Muscle layer of duodenum (tissue), 2 donors: Measurements from ENCODE around the gene CSNK2A2.

Source experiments
- H3K27ac ChIP-seq: one replicate; pipeline ENCODE4 v1.7.0; 2013; ENCODE audit warnings: mild to moderate bottlenecking, low read length
- H3K27me3 ChIP-seq: one replicate; pipeline ENCODE4 v1.7.0; 2013; ENCODE audit warnings: low read depth, mild to moderate bottlenecking, control low read depth, low read length
- H3K36me3 ChIP-seq, 2 donors: one replicate each; pipeline ENCODE4 v1.7.0; 2013; ENCODE audit warnings: low read length in 2 of 2, control low read depth in 1 of 2, mild to moderate bottlenecking in 1 of 2; ENCODE audit not compliant: insufficient read depth in 2 of 2, control insufficient read depth in 1 of 2
- H3K4me1 ChIP-seq, 2 donors: one replicate each; pipeline ENCODE4 v1.7.0; 2013; ENCODE audit warnings: low read length in 2 of 2, mild to moderate bottlenecking in 2 of 2, control low read depth in 1 of 2, moderate library complexity in 1 of 2; ENCODE audit not compliant: insufficient read depth in 2 of 2, control insufficient read depth in 1 of 2
- H3K4me3 ChIP-seq, 2 donors: one replicate each; pipeline ENCODE4 v1.7.0; 2013; ENCODE audit warnings: low read length in 2 of 2, low read depth in 1 of 2, mild to moderate bottlenecking in 1 of 2
- H3K9me3 ChIP-seq, 2 donors: one replicate each; pipeline ENCODE4 v1.7.0; 2013; ENCODE audit warnings: low read length in 2 of 2, control low read depth in 1 of 2, mild to moderate bottlenecking in 1 of 2; ENCODE audit not compliant: control insufficient read depth in 1 of 2
- donor health status: healthy.

CSNK2A2 gene

DNA sequence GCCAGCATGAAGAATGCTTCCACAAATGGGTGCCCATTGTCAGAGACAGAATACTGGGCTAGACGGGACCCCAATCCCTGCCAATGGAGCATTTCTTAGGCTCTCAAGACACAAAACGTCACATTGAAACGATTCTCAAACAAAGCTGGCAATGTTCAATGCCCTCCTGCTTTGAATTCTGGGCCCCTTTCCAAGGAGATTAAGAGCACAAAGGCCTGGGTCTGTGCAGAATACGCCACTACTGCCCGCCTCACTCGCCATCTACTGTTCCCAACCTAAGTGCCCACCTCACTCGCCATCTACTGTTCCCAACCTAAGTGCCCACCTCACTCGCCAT is 78.4 kb downstream of the CSNK2A2 start:
- no peaks in the 10 kb centered on the region for H3K27me3 ChIP-seq
- no peak overlapping the region for H3K27ac ChIP-seq
- no peak overlapping the region for H3K4me3 ChIP-seq
- H3K4me1 ChIP-seq: peaks cover 37 to 69% of the 10 kb centered on the region in 2 donors
- H3K36me3 ChIP-seq: peaks cover 11 to 15% of the 10 kb centered on the region in 2 donors
- no peaks in the 10 kb centered on the region for H3K9me3 ChIP-seq

DNA sequence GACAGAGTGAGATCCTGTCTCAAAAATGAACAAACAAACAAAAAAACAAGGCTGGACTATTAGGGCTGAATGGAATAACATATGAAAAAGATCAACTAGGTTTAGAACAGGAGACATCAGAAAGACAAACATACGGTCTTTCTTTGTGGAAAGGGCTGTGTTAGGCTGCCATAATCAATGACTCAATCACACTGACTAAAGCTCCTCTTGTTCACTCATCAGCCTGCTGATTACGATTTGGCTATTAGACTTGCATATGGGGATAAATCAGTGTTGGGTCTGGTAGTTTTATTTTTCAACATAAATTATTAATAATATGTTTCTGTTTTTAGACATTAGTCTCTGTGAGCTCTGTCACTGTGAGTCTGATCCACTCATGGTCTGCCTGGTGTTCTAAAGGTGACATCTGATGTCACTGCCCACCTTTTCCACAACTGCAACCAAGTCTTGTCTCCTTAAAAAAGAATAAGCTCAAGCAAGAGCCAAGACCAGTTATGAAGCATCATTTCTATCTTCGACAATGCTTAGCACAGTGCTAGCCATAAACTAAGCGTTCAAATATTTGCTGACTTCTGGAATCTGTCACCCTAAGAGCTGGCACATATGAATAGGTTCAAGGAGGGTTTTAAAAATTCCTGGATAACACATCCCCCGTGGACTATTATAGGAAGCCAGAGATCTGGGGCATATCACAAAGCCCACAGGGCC is 79.0 kb downstream of the CSNK2A2 start:
- H3K4me1 ChIP-seq: peaks cover 32 to 65% of the 10 kb centered on the region in 2 donors
- H3K27ac ChIP-seq: peak overlapping the region; percentile 11
- H3K4me3 ChIP-seq: no peak overlapping the region
- no peaks in the 10 kb centered on the region for H3K9me3 ChIP-seq
- H3K36me3 ChIP-seq: peaks cover 16 to 17% of the 10 kb centered on the region in 2 donors
- H3K27me3 ChIP-seq: no peaks in the 10 kb centered on the region

DNA sequence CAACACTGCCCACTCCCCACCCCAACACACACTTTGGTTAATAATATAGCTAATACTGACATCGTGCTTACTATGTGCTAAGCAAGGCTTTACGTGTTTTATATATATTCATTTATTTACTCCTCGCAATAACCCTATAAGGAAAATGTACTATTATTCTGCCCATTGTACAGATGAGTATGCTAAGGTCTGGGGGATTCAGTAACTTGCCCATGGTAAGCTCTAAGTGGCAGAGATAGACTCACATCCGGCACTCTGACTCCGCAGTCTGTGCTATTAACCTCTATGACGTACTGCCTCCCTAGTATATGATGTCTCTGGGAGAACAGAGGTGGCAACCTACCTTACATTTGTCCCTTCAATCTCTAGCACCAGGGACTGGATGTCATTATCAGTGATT is 81.4 kb downstream of the CSNK2A2 start:
- Histone ChIP-seq H3K27me3 (no peaks in the 10 kb centered on the region), H3K4me3 (no peak overlapping the region), H3K36me3 (peaks cover 20 to 31% of the 10 kb centered on the region in 2 donors), H3K9me3 (no peaks in the 10 kb centered on the region), H3K27ac (no peak overlapping the region), H3K4me1 (peaks cover 24 to 55% of the 10 kb centered on the region in 2 donors)

DNA sequence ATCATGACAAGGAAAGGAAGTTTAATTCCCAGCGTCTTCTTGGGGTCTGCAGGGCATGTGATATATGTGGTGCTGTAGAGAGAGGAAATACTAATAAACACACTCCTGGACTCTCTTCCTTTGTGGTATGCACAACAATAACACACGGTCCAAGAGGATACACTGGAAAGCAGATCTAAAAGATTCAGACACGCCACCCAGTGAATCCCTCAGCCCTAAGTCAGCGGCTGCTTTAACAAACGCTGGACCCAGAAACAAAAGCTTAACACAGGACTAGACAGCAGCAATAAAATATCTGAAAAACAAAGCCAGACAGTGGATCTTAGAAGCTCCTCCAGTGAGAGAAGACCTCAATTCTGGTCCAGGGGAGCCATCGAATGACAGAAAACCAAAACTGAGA is 81.8 kb downstream of the CSNK2A2 start:
- no peaks in the 10 kb centered on the region for H3K27me3 ChIP-seq
- no peak overlapping the region for H3K4me3 ChIP-seq
- no peak overlapping the region for H3K27ac ChIP-seq
- H3K36me3 ChIP-seq: peaks cover 20 to 31% of the 10 kb centered on the region in 2 donors
- no peaks in the 10 kb centered on the region for H3K9me3 ChIP-seq
- H3K4me1 ChIP-seq: peaks cover 19 to 51% of the 10 kb centered on the region in 2 donors

DNA sequence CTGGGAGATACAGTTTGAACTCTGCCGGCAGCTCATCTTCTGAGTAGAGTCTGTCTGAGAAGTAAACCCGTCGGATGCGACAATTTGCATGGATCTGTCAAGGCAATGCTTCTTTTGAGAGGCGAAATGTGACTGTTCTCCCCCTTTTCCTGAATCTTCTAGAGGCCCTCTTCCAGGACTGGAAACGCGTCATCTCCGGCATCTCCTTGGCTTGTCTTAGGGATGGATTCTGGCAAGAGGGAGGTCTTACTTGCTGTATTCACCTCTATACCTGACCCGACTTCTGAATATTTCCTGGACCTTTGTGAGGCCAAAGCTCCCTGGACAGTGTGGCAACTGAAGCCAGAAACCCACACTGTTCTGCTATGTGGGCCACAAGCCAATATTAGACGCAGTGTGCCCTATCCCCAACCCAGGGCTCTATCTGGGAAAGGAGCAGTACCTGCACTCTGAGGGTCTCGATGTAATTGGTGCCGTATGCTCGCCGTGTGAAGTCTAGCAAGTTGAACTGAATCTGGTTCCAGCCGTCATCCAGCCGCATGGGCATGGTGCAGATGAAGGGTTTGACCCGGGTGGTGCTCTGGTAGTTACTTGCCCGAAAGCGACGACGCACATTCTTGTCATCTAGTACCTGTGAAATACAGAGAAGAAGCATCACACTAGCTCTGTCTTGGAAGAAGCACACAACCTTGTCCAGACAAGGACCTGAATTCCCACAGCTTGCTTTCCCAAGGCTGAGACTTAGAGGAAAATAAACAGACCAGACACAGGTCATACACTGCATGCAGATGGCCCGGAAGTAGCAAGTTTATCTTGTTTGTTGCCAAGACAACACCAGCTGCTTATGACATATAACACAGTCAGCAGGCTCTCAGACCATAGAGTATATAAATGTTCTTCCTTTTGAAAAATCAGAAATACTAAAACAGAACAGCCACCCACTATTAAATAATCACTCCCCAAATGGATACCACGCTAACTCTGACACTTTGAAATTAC is 82.8 kb downstream of the CSNK2A2 start:
- H3K9me3 ChIP-seq: no peaks in the 10 kb centered on the region
- H3K4me3 ChIP-seq: no peak overlapping the region
- no peaks in the 10 kb centered on the region for H3K27me3 ChIP-seq
- peaks cover 20 to 31% of the 10 kb centered on the region in 2 donors for H3K36me3 ChIP-seq
- H3K27ac ChIP-seq: peak overlapping the region; percentile 48
- peaks cover 10 to 41% of the 10 kb centered on the region in 2 donors for H3K4me1 ChIP-seq

DNA sequence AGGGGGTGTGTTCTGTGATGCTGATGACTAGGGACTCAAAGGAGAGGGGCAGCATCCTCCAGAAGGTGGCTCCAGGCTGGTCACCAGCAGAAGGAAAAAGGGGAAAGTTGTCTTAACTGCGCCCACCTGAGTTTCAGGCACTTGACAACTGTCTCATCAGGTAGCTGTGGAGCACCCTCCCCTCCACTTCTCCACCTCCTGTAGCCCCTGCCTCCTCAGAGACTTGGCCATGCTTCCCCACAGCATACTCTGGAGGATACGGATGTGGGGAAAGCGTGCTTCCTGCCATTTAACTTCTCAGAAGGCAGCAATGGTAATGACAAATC is 86.6 kb downstream of the CSNK2A2 start:
- Histone ChIP-seq H3K27me3 (no peaks in the 10 kb centered on the region), H3K9me3 (no peaks in the 10 kb centered on the region), H3K4me3 (no peak overlapping the region), H3K27ac (no peak overlapping the region), H3K4me1 (peaks cover 0 to 16% of the 10 kb centered on the region in 2 donors), H3K36me3 (peaks cover 20 to 31% of the 10 kb centered on the region in 2 donors)

DNA sequence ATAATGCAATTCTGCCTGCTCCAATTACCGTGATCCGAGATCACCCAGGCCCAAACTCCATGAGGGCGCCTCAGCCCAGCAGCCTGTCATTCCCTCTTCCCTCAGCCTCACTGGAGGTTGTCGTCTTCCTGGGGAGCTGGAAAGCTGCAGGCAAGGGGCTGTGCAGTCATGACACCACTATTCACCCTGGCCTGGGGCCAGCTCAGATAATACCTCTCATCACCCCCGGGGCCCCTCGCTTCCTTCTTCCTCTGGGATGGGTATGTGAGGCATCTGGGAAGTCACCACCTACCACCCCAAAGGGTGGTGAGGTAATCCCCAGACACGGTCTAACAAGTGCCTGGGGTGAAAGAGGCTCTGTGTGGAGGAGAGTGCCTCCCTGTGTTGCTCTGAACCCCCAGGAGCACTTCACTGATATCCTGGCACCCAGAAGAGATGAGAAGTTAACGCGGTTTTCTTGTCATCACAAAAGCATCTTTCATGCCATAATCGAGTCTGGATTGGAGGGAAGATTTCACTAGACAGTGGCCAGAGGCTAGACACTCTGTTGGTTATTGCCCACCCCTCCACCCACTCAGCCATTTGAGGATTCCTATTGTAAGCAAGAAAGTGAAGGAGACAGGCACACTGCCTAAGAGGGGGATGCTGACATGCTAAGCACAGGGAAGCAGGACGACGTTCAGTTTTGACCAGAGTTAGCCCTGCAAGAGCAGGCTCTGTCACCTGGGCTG is 87.2 kb downstream of the CSNK2A2 start:
- Histone ChIP-seq H3K4me3 (no peak overlapping the region), H3K9me3 (no peaks in the 10 kb centered on the region), H3K4me1 (peaks cover 0 to 11% of the 10 kb centered on the region in 2 donors), H3K27me3 (no peaks in the 10 kb centered on the region), H3K36me3 (peaks cover 20 to 29% of the 10 kb centered on the region in 2 donors), H3K27ac (no peak overlapping the region)

DNA sequence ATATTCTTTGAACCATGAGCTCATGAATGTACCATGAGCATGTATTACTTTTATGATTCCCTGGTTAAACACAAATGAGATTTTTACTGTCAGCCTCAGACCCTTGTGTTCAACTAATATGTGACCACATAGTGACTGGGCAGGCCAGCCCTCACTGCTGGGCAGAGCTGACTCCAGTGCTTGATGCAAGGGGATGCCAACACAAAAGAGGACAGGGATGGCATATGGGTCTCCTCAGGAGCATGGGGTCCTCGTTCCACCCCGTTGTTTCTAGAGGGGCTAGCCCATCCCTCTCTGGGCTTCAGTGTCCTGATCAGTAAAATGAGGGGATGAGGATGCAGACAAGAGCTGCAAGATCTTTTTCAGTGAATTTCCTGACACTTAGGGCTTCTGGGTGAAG is 88.0 kb downstream of the CSNK2A2 start:
- no peak overlapping the region for H3K27ac ChIP-seq
- H3K4me1 ChIP-seq: peaks cover 0 to 5% of the 10 kb centered on the region in 2 donors

DNA sequence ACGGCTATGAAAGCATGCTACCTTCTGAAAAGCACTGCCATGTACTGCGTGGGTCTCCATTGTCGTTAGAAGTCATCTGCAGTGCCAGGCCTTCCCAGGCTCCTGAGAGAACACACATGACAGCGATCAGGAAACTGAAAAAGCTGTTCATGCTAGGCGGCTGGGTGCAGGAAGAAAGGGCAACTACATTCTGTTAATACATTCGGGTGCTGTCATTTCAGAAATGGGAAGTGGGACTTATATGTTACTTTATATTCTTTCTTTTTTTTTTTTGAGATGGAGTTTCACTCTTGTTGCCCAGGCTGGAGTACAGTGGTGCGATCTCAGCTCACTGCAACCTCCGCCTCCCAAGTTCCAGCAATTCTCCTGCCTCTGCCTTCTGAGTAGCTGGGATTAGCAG is 88.6 kb downstream of the CSNK2A2 start:
- H3K4me3 ChIP-seq: no peak overlapping the region
- peaks cover 8 to 15% of the 10 kb centered on the region in 2 donors for H3K36me3 ChIP-seq
- H3K27me3 ChIP-seq: no peaks in the 10 kb centered on the region
- no peak overlapping the region for H3K27ac ChIP-seq
- H3K9me3 ChIP-seq: no peaks in the 10 kb centered on the region
- H3K4me1 ChIP-seq: no peaks in the 10 kb centered on the region

More for the DNA sequence above, 88.0 kb downstream of the CSNK2A2 start:
- Histone ChIP-seq H3K27me3 (no peaks in the 10 kb centered on the region), H3K9me3 (no peaks in the 10 kb centered on the region), H3K4me3 (no peak overlapping the region), H3K36me3 (peaks cover 14 to 20% of the 10 kb centered on the region in 2 donors)
